Activated naive CD4-positive, alpha-beta T cell (primary cell): ENCODE data around the gene GSTT2.
"Not testable (repeated sequence)": the region's sequence is repeated elsewhere in the genome, so short reads cannot be mapped to it uniquely, and the experiment has no call there.

Experiments used
- DNase-seq, 4 experiments: peaks; one replicate each; lab custom pipeline; 2025; lab: John Stamatoyannopoulos, UW

GSTT2 gene

DNA sequence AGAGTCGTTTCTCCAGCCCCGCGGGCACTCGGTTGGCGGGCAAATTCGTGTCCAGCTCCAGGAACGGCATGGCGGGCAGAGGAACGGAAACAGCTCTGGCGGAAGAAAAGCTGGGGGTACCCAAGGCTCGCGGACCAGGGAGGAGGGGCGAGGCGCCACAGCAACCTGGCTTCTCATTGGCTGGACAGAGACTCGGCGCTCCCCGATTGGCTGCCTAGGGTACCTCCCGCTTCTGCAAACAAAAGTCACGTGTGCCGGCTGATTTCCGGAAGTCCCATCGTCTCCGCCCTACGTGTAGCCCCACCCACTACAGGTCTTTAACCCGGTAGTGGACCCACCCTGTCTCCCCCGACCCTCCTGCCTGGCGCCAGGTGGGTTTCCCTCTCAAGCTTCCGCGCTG is 5.6 kb upstream of the GSTT2 start, which contains the start of gene DDT:
Gene DDT, minus strand, starts transcription at position 97 of the 400 bp plus-strand sequence. Its CDS starts 27 bp downstream, at position 70.
- not testable (repeated sequence) for DNase-seq

DNA sequence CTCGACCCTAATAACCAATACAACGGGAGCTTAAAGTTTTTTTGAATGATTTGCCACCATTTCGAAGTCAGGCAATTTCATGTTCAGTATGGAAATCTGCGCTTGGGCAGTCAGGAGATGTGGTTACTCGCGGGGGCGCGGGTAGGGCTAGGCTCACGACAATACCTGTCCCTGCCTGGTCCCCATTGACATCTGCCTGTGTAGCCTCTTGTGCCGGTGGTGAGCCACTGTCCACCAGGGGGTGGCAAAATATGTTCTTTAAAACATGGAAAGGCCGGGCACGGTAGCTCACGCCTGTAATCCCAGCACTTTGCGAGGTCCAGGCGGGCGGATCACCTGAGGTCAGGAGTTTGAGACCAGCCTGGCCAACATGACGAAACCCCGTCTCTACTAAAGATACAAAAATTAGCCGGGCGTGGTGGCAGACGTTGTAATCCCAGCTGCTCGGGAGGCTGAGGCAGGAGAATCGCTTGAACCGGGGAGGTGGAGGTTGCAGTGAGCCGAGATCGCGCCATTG is 5.0 kb upstream of the GSTT2 start:
- not testable (repeated sequence) for DNase-seq

DNA sequence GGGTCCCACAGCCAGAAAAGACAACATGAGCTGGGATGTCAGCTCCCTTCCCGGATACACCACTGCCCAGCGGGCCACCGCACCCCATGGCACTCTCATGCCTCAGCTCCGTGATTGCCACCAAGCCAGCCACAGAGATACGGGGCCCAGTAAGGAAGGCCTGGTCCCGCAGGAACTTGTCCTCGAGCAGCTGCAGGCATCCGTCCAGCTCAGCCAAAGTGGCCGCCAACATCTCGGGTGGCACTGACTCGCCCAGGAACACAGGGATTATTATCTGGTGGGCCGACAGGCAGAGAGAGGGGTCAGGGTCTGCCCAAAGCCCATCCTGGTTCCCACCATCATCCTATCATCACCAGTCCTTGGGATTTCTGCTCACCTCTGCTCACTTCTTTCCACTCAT is 2.6 kb upstream of the GSTT2 start:
- not testable (repeated sequence) for DNase-seq

- not testable (repeated sequence) for DNase-seq
Measured at GRCh38 chr22:23980567-23980966, 633 bp downstream of the GSTT2 start.

DNA sequence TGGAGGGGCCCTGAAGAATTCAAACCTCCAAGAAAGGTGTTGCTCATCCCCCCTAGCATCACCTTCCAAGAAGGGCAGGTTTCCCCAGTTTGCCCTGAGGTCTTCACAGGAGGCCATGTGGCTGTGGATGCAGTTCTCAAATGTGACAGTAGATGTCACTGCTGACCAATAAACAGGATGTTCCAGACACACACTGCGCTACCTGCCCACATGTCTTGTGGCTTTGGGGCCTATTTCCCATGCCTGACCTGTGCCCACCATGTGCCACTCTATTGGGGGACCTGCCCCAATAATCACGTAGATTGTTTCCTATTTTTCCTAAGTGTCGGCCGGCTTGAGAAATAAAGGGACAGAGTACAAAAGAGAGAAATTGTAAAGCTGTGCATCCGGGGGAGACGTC is 4.5 kb downstream of the GSTT2 start:
- DNase-seq, result peak in 2 of 4 experiments; percentile 20 to 54

- DNase-seq, result not testable (repeated sequence)
Measured at GRCh38 chr22:23986089-23986488, 6.2 kb downstream of the GSTT2 start.

DNA sequence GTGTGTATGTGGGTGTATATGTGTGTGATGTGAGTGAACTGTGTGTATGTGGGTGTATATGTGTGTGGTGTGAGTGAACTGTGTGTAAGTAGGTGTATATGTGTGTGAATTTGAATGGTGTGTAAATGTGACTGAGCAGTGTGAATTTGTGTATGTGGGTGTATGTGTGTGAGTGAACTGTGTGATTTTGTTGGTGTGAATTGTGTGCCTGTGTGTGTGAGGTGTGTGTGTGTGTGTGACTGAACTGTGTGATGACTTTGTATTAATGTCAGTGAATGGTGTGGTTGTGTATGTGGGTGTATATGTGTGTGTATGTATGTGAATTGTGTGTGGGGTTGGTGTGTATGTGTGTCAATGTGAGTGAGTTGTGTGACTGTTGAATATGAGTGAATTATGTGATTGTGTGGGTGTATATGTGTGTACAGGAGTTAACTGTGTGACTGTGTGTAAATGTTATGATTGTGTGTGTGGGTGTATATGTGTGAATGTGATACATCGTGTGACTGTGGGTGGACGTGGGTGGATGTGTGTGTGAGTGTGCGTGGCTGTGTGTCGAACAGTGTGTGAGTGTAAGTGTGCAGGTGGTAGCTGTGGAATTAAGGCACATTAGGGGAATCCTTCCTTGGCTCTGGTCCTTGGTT is 6.7 kb downstream of the GSTT2 start:
- DNase-seq, result not testable (repeated sequence)

- not testable (repeated sequence) for DNase-seq
Measured at GRCh38 chr22:23989583-23990244, 9.8 kb downstream of the GSTT2 start.

GRCh38 chr22:23993080-23993479 is 13.1 kb downstream of the GSTT2 start:
- DNase-seq, result not testable (repeated sequence)

- not testable (repeated sequence) for DNase-seq
Measured at GRCh38 chr22:23993581-23994177, 13.7 kb downstream of the GSTT2 start.

DNA sequence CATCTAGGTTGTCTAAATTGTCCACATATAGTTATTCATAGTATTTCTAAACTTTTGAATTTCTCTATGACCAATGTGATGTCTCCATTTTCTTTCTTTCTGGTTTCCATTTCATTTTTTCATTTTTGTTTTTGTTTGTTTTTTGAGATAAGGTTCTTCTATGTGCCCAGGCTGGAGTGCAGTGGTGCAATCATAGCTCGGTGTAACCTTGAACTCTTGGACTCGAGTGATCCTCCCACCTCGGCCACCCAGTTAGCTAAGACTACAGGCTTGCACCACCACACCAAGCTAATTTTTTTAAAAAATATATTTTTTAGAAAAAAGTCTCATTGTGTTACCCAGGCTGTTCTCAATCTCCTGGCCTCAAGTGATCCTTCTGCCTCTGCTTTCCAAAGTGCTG is 17.2 kb downstream of the GSTT2 start:
- no peak for DNase-seq

DNA sequence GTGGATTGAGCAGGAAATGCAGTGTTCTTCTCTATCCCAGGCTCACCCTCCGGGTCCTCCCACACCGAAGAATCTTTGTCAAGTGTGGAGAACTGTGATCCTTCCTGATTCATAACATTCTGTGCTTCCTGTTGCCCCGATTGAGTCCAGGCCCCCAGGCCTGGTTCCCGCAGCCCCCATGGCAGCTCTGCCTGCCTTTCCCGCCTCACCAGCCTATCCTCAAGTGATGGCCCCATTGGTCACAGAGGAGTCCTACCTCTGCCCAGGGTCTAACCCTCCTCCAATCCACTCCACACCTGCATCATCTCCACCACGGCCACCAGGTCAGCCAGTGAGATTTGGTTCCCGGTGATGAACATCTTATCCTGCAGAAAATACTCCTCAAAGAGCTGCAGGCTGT is 19.8 kb downstream of the GSTT2 start:
- not testable (repeated sequence) for DNase-seq

DNA sequence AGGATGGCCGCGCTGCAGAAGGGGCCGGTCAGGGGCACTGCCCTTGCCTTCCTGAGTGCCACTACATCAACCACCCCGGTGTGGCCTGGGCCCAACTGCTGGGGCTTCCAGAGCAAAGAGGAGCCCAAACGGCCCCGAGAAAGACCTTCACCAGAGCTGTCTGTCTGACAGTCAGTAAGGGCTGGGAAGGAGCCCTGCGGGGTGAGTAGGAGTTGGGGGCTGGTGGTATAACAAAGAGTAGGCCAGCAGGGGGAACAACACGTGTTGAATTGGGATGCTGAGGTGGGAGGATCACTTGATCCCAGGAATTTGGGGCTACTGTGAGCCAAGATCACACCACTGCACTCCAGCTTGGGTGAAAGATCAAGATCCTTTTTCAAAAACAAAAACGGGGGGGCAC is 21.4 kb downstream of the GSTT2 start:
- no peak for DNase-seq

GRCh38 chr22:24002272-24002671 is 22.3 kb downstream of the GSTT2 start:
- no peak for DNase-seq

- DNase-seq, result no peak
Measured at GRCh38 chr22:24002851-24003250, 22.9 kb downstream of the GSTT2 start.

DNA sequence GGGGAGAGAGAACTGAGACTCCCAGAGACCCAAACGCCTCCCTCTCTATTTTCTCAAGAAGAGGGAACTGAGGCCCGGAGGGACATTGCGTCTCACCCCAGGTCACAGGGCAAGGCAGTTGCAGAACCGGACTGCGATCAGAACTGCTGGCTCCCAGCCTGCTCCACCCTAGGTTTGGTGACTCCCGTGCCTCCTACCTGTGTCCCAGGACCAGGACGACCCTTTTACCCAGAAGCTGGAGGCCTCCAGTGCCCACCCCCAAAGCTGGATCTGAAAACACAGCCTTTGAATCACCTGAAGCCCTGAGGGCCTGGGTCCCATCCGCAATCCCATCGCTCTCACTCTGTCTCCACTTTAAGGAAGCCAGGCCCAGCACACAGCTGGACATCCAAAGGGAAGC is 24.0 kb downstream of the GSTT2 start:
- DNase-seq, result no peak

DNA sequence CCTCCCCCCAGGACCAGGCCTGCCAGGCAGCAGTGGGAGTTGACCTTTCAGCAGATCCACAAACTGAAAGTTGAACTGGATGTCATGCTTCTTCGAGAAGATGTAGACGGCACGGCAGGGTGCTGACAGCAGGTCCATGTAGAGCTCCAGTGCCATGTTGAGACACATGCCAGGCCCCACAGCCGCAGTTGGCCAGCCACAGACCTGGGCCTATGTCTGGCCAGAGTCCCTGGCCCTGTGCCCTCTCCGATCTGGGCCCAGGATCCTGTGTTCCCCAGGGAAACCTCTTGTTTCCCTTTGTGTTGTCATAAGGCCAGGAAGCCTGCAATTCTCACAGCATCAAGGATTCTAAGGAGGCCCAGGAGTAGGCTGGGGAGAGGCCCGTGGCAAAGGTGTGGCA is 25.3 kb downstream of the GSTT2 start, which contains the start of gene GSTT4:
Gene GSTT4, minus strand, starts transcription at position 253 of the 400 bp plus-strand sequence. Its CDS starts 97 bp downstream, at position 156.
- DNase-seq, result no peak

- no peak for DNase-seq
Measured at GRCh38 chr22:24006207-24006913, 26.4 kb downstream of the GSTT2 start.

GRCh38 chr22:24006914-24007214 is 26.9 kb downstream of the GSTT2 start:
- no peak for DNase-seq

DNA sequence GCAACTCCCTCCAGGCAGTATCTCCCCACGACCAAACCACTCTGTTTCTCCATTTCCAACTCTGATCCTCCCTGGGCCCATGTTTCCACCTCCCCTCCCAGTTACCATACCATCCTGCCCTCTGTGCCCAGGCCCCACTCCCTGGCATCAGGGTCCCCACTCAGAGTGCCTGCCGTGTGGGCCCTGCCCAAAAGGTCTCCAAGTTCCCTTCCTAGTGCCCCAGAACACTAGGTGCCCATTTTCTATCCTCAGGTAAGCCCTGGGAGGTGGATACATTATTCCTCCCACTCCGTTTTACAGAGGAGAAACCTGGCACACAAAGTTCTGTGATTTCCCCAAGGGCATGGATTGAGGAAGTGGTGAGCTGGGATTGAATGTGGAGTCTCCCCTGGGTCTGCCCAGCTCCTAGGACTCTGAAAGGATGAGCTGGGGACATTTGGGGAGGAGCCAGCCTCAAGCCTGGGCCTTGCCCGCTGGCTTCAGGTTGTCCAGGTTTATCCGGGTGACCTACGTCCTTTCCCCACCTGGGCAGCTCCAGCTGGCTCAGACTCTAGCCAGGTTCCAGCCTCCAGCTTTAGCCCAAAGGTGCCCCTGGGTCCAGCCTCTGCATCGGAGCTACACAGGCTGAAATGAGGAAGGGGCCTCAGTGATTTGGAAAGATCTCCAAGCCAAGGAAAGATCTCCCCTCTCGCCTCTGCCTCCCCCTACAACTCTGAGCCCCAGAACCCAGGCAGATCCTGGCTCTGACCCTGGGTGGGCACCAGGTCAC is 27.5 kb downstream of the GSTT2 start:
- no peak for DNase-seq

DNA sequence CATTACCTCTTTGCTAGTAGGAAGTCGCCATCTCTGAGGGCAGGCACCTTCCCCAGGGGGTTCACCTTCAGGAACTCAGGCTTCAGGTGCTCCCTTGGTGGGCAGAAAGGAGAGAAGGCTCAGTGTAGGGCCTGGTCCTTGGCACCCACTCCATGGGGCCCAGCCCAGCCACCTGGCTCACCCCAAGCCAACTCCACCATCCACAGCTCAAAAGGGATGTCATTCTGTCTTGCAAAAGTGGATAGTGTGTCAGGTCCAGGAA is 28.0 kb downstream of the GSTT2 start:
- DNase-seq, result no peak
